ENCODE results near the gene TM4SF1.

GRCh38 chr3:149362366-149362765, 15.1 kb downstream of the TM4SF1 start:
- TF ChIP-seq CTCF (optimal IDR thresholded peaks at IDR 0.05 in 1 of 3, IDR thresholded peaks at IDR 0.05 in 1 of 3, conservative IDR thresholded peaks at IDR 0.05 in 1 of 3; ENCODE audit: extremely low read depth in 1 of 3, insufficient read depth in 2 of 3, low read length in 3 of 3) (no peak), EZH2 (IDR thresholded peaks at IDR 0.05; ENCODE audit: low read length) (no peak)

Measured in keratinocyte (primary cell).